Suprapubic skin (tissue), 3 donors: ENCODE results near the gene HSPG2.

Source experiments
- CTCF ChIP-seq, 2 donors: fragments of 200-600 bp in 1 of 2; fragments of 450-650 bp in 1 of 2; sonication (generic) in 1 of 2; IDR thresholded peaks; one replicate each; pipeline ENCODE4 v1.5.1; 2016 to 2019; ENCODE audit warnings: antibody characterized with exemption in 2 of 2, mild to moderate bottlenecking in 1 of 2, moderate library complexity in 1 of 2
- EP300 ChIP-seq: sonication (generic); formaldehyde crosslinking; IDR thresholded peaks from one replicate; pipeline ENCODE4 v1.6.1; 2017; ENCODE audit warnings: antibody characterized with exemption
- POLR2A ChIP-seq, 2 donors: fragments of 450-650 bp; IDR thresholded peaks; one replicate each; pipeline ENCODE4 v1.6.1; 2017; ENCODE audit warnings: antibody characterized with exemption in 2 of 2, mild to moderate bottlenecking in 2 of 2, moderate library complexity in 2 of 2

DNA sequence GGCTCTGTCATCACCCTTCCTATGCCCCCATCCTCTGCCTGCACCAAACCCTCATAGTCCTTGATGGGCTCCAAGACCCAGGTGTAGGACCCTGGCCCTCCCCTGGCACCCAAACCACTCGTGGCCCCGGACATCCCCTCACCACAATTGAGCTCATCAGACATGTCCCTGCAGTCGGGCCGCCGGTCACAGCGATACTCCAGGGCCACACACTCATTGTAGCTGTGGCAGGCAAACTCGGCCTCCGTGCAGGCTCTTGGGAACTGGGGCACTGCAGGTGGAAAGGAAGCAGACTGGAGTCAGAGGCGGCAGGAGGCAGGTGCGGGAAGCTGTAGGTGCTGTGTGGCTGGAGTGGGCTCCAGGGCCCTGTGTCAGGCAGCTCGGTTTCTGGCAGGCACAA is 49.3 kb downstream of the HSPG2 start:
- no peak for TF ChIP-seq CTCF (IDR thresholded peaks at IDR 0.05)
- TF ChIP-seq POLR2A (IDR thresholded peaks at IDR 0.05) = no peak
- TF ChIP-seq EP300 = no peak
